Endometrial microvascular endothelial cells (primary cell): ENCODE measurements around the gene ALK. TPM values are rescaled to one million over a fixed set of nuclear protein-coding genes. Genes with fewer than 3 reads are reported as not detected.

Experiments
- in situ Hi-C: cut with HindIII; loops from 2 replicates; pipeline ENCODE4 v1.10.0; 2017; ENCODE audit warnings: low sequenced_read_pairs, low pct_unique_long_range_greater_than_20kb; ENCODE audit errors: inconsistent ontology term
- total RNA-seq: library from RNA; depleted of rRNA; stranded (reverse); fragments of >200 nt; gene quantifications from one replicate; pipeline ENCODE4 v1.2.3, GENCODE V29; 2015; ENCODE audit errors: inconsistent ontology term

ALK gene
- total RNA-seq, 1 donor from 2014 or later: not detected

- in situ Hi-C loops: no loop called here
Measured at GRCh38 chr2:29808321-29808720, 113.1 kb downstream of the ALK start.

- in situ Hi-C loops: no loop called here
Measured at GRCh38 chr2:29807082-29807481, 114.3 kb downstream of the ALK start.

GRCh38 chr2:29806461-29806860 is 114.9 kb downstream of the ALK start:
- in situ Hi-C loops: no loop called here

- in situ Hi-C loops: no loop called here
Measured at GRCh38 chr2:29804671-29805070, 116.7 kb downstream of the ALK start.

- in situ Hi-C loops: no loop called here
Measured at GRCh38 chr2:29803537-29803936, 117.8 kb downstream of the ALK start.

- in situ Hi-C loops: no loop called here
Measured at GRCh38 chr2:29802986-29803385, 118.4 kb downstream of the ALK start.

GRCh38 chr2:29799628-29800027 is 121.8 kb downstream of the ALK start:
- in situ Hi-C loops: no loop called here

GRCh38 chr2:29797916-29798315 is 123.5 kb downstream of the ALK start:
- in situ Hi-C loops: no loop called here

- in situ Hi-C loops: no loop called here
Measured at GRCh38 chr2:29796446-29796845, 124.9 kb downstream of the ALK start.

- in situ Hi-C loops: no loop called here
Measured at GRCh38 chr2:29789911-29790485, 131.4 kb downstream of the ALK start.

GRCh38 chr2:29787473-29788465 is 133.6 kb downstream of the ALK start:
- in situ Hi-C loops: no loop called here

- in situ Hi-C loops: no loop called here
Measured at GRCh38 chr2:29786361-29786760, 135.0 kb downstream of the ALK start.

- in situ Hi-C loops: no loop called here
Measured at GRCh38 chr2:29783666-29784065, 137.7 kb downstream of the ALK start.

- in situ Hi-C loops: no loop called here
Measured at GRCh38 chr2:29782549-29783458, 138.6 kb downstream of the ALK start.

GRCh38 chr2:29782087-29782486 is 139.3 kb downstream of the ALK start:
- in situ Hi-C loops: no loop called here

GRCh38 chr2:29780906-29781305 is 140.5 kb downstream of the ALK start:
- in situ Hi-C loops: no loop called here

GRCh38 chr2:29777161-29777560 is 144.2 kb downstream of the ALK start:
- in situ Hi-C loops: no loop called here

- in situ Hi-C loops: no loop called here
Measured at GRCh38 chr2:29776406-29776805, 145.0 kb downstream of the ALK start.

GRCh38 chr2:29775937-29776336 is 145.4 kb downstream of the ALK start:
- in situ Hi-C loops: no loop called here
